ENCODE data around the gene RPTOR.
"Not testable (repeated sequence)": the region's sequence is repeated elsewhere in the genome, so short reads cannot be mapped to it uniquely, and the experiment has no call there.

Gene RPTOR

GRCh38 chr17:80616705-80617104, 72.1 kb downstream of the RPTOR start:
- no peak for DNase-seq (ENCODE audit: low spot score)

GRCh38 chr17:80618304-80618703, 73.7 kb downstream of the RPTOR start:
- no peak for DNase-seq (ENCODE audit: low spot score)

DNA sequence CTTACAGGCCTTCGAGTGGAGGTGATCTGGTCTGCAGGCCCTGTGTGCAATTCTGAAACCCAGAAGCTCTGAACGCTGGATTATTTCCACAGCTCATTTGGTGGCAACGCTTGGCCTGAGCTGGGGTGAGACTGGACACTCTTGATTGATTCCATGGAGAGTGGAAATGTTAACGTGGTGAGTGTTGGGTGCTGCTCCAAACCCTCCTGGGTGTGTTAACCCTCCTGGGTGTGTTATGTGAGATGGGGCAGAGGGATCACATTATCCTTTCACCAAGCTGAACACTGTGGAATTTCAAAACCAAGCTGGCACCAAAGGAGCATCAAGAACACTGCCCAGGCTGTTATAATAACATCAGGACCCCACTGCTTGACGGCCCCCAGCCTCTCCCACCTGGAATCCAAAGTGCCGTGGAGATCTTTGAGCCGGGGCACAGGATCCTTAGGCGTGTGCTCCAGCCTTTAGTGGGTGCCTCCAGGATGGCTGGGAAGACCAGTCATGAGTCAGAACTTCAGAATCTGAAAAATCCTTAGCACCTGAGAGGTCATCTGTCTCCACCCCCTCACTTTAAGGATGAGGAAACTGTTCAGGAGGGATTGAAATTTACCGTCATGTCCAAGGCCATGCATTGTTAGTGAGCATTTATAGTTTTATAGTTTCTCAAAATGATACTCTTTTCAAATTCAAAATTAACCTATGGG, 75.0 kb downstream of the RPTOR start:
- no peak for DNase-seq (ENCODE audit: low spot score)

DNA sequence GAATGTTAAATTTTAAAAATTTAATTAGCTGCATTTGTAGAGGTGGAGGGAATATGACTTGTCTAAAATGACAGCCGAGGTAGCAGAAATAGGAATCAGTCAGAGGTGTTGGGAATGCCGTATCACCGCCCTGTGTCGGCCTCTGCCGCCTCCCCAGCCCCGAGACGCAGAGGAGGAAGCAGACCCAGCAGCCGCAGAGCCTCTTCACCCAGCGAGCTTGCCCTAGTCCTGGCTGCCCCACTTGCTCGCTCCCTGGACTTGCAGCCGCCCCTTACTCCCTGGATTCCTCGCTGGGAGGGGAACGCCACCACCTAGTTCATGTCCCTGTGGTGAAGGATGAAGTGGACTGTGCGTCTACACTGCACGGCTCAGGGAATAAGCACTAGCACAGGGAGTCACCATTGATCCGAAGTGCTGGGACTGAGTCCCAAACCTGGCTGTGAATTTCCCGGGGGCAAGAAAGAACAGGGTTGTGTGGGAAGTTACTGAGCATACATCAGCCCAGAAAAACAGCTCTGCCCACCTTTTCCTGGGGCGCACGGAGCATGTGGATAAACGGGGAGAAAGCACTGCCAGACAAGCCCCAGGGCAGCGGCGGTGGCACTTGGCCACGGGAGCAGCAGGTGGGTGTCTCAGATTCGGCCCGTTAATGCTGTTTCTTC, 76.8 kb downstream of the RPTOR start:
- DNase-seq (ENCODE audit: low spot score): no peak

GRCh38 chr17:80621997-80622357, 77.3 kb downstream of the RPTOR start:
- no peak for DNase-seq (ENCODE audit: low spot score)

DNA sequence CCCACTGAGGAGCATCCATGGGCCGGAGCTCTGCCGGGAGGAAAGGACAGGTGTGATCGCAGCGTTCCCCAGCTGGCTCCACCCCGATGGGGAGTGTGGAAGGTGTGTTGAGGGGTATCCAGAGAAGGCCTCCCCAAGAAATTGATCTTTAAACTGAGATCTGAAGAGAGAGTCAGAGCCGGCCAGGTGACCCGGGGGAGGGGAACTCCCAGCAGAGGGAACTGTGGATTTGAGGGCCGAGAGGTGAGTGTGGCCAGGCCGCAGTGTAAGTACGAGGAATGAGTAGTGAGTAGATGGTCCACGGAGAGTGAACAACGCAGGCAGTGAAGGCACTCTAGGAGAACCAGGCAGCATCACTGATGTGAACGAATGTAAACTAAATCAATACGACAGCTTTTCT, 80.2 kb downstream of the RPTOR start:
- DNase-seq (ENCODE audit: low spot score): no peak

DNA sequence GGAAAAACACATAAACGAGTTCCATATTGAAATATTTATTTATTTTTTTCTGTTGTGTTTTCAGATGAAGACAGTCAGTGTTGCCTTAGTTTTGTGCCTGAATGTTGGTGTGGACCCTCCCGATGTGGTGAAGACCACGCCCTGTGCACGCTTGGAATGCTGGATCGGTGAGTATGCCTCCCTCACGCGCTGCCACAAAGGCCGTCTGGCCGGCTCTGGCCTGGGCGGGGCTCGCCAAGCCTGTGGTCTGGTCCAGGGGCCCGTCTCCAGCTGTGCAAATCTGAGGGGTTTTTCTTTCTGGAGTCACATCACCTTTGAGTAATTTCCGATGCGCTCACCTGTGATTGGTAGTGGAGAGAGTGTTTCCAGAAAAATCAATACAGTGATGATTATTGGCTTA, 81.0 kb downstream of the RPTOR start:
- no peak for DNase-seq (ENCODE audit: low spot score)

- DNase-seq (ENCODE audit: low spot score): not testable (repeated sequence)
These were observed 84.2 kb downstream of the RPTOR start for GRCh38 chr17:80628881-80629280.

- no peak for DNase-seq (ENCODE audit: low spot score)
These were observed 84.8 kb downstream of the RPTOR start for GRCh38 chr17:80629298-80630028.

DNA sequence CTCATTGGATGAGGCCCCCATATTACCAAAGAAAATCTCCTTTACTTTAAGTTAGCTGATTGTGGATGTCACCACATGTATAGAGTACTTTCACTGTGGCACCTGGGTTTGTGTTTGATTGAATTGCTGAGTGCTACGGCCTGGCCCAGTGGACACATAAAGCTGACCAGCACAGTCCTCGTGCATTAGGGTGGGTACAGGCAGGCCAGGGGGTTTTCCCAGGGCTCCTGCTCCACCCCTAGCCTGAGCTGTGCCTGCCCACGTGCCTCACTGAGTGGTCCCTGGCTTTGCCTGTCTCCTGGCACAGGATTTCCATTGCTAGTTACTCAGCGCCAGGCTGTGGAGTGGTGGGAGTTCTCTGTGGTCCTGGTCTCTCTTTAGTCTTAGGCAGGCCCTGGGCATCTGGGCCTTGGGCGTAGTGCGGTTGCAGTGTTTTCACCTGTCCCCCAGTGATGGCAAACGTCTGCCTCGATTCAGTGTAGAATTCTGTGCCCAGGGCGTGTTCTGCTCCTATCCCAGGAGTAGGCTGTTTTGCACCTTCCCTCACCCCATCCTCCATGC, 86.0 kb downstream of the RPTOR start:
- DNase-seq (ENCODE audit: low spot score): no peak

GRCh38 chr17:80631142-80632045, 86.8 kb downstream of the RPTOR start:
- no peak for DNase-seq (ENCODE audit: low spot score)

DNA sequence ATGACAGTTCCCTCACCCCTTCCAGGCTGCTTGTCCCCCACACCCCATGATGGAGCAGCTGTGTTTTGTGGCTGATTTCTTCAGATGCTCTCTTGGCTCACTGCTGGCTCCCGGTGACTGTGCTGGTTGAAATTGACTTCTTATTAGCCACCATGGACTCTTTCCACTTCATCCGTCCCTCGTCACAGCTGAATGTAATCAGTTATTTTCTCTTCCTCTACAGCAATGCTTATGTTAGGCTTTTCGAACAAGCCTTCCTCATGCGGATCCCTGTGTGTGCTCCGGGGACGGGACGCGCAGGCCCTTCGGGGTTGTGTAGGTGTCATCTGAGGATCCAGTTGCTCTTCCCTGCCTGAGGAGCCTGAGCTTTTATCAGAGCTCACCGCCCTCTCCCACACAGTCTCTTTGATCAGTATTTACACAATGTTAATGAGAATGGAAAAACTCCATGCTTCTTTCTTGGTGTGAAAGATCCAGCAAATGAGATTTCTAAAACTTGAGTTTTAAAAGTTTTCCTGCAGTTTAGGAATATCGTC, 87.5 kb downstream of the RPTOR start:
- peak; percentile 57 for DNase-seq (ENCODE audit: low spot score)

DNA sequence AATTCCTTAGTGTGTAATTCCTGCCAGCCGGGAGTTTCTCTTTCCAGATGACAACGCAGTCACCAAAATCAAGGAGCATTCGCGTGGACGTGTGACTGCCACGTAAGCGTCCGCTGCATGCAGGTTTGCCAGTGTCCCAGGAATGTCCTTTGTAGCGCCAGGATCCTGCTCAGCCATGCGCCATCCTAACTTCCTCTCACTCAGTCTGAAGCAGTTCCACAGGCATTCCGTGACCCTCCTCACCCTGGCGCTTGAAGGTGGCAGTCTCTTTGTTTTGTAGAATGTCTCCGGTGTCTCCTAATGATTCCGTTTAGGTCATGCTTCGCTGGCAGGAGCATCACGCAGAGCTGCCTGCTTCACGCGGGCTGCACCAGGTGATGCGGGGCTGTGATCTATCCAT, 88.6 kb downstream of the RPTOR start:
- no peak for DNase-seq (ENCODE audit: low spot score)

- no peak for DNase-seq (ENCODE audit: low spot score)
These were observed 89.4 kb downstream of the RPTOR start for GRCh38 chr17:80633994-80634566.

DNA sequence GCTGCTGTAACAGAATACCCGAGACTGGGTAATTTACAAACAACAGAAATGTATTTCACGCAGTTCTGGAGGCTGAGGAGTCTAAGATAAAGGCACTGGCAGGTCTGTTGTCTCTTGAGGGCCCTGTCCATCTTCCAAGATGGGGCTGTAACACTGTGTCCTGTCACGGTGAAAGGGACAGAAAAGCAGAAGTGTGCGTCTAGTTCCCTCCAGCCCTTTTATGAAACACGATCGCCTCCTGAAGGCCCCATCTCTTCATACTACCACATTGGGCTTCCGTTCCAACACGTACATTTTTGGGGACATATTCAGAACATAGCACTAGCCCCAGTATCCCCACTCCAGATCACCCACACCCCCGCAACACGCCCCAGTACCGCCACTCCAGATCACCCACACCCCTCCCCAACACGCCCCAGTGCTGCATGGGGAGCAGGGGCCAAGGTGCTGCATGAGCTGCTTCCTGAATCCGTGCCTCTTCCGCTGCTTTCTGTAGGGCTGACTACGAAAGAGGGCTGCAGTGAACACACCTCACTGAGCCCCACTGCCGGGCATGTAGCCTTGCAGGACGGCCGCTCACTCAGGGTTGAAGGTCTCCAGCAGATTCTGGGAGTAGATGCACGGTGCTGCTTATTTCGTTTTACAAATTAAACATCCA, 91.9 kb downstream of the RPTOR start:
- DNase-seq (ENCODE audit: low spot score): no peak

- DNase-seq (ENCODE audit: low spot score): no peak
These were observed 92.6 kb downstream of the RPTOR start for GRCh38 chr17:80637048-80637781.

- DNase-seq (ENCODE audit: low spot score): no peak
These were observed 95.0 kb downstream of the RPTOR start for GRCh38 chr17:80639658-80640057.

DNA sequence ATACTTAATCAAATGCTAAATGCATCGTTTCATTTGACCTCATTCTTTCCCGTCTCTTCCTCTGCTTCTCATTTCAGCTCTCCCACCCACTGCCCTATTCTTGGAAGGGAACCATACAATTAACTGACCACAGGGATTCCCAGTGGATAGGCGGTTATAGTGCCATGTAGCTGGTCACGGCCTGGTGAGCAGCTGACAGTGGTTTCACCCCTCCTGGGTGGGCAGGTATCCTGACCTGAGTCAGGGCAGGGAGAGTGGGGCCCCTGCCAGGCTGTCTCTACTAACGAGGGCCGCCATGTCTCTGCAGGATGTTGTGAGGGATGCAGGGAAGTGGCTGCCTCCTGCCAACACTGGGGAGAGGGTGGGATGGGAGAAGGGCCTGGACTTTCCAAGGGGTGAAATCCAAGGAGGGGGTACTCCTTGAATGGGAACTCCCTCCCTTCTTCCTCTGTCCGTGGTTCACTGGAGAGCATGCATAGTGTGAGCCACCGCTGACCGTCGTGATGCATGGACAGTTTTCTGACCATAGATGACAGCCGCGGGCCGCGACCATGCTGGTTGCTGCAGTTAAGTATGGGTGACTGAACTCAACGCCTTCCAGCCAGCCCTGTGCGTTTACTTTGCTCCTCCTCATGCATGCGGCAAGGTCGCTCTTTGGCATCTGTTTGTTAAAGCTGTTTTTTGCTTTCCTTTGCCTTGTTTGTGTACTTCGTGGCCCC, 95.9 kb downstream of the RPTOR start:
- no peak for DNase-seq (ENCODE audit: low spot score)

DNA sequence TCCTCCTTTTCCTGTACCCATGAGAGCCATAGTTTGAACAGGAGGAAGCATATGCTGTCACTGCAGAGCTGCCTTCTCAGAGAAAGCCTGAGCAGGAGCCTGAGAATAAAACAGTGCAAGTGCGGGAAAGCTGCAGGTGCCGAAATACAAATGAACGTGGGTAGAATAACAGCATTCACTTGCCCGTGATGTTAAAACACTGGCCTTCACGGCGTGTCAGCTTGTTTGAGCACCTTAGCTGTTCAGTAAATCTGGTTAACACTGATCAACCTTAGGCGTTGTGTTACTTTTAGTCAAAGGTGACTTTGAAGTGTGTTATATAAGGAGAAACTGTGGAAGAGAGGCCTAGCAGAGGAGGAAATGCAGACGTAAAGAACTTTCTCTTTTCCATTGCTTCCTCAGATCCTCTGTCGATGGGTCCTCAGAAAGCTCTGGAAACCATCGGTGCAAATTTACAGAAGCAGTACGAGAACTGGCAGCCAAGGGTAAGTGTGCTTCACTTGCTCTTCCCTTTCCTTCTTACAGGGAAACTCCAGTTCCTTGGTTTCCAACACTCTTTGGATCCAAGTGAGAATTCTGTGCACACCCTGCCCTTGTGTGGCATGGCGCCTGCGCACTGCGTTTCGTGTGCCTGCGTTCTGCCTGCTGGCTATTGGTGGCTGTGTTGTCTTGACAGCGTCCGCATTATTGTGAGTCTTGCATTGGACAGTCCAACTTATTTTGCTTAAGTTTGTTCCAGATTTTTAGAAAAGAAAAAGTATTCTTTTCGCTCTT, 98.9 kb downstream of the RPTOR start:
- no peak for DNase-seq (ENCODE audit: low spot score)

Data from GM03348 (cell line).